Breast epithelium (tissue), 3 donors: ENCODE measurements around the gene CCDC57.

Experiments used
- CTCF ChIP-seq, 3 donors: fragments of 450-650 bp; IDR thresholded peaks; one replicate each; pipeline ENCODE4 v1.5.1; 2016 to 2017; ENCODE audit warnings: antibody characterized with exemption in 3 of 3, mild to moderate bottlenecking in 3 of 3, moderate library complexity in 3 of 3
- POLR2A ChIP-seq: fragments of 450-650 bp; IDR thresholded peaks from one replicate; pipeline ENCODE4 v1.6.1; 2016; ENCODE audit warnings: antibody characterized with exemption, mild to moderate bottlenecking, moderate library complexity
- POLR2AphosphoS5 ChIP-seq, 3 donors: sonication (generic); formaldehyde crosslinking; IDR thresholded peaks; one replicate each; pipeline ENCODE4 v1.6.1; 2017; ENCODE audit warnings: antibody characterized with exemption in 3 of 3

- TF ChIP-seq POLR2A, result no peak
- no peak for TF ChIP-seq CTCF (IDR thresholded peaks at IDR 0.05)
- no peak for TF ChIP-seq POLR2AphosphoS5 (IDR thresholded peaks at IDR 0.05)
Observed at GRCh38 chr17:82228842-82229697, 16.4 kb upstream of the CCDC57 start, which contains the start of gene SLC16A3.
